NCI-H510A treated with DMSO at 0.1 percent for 48 hours (cell line): ENCODE measurements around the gene C6orf136.
A peak's percentile ranks its signal among the peaks of the same experiment; 100 is the strongest.
"Not testable (repeated sequence)": the region's sequence is repeated elsewhere in the genome, so short reads cannot be mapped to it uniquely, and the experiment has no call there.

Experiments
- DNase-seq: peaks from one replicate; lab custom pipeline; 2025; lab: John Stamatoyannopoulos, UW

C6orf136 gene

DNA sequence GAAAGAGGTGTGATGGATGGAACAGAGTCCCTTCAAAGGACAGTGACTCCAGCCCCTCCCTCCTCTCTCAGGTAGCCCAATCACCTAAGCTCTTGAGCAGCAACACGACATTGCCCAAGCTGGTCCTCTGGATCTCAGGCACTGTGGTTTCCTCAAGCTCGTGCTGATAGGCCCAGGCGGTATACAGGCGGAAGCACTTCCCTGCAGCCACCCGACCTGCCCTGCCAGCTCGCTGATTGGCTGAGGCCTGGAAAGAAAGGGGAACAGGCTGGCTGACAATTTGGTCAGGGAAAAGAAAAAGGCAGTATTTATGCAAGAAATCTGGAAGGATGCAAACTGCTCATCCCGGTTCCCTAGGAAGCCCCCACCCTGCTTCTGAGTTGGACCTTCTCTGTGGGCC is 9.6 kb downstream of the C6orf136 start:
- DNase-seq: no peak

DNA sequence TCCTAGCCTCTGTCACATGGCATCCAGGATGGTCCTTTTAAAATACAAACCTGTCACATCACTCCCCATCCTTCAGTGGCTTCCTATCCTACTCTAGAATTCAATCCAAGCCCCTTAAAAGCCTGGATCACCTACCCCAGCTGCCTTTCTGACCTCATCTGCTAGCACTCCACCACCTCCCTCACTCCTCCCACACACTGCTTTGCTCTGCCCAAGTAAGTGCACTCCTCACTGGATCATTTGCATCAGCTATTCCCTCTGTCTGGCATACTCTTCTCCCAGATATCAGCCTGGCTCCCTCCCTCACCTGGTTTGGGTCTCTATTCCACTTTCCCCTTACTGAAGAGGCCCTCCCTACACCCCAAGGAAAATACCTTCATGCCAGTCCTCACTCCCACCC is 10.5 kb downstream of the C6orf136 start:
- DNase-seq: no peak

DNA sequence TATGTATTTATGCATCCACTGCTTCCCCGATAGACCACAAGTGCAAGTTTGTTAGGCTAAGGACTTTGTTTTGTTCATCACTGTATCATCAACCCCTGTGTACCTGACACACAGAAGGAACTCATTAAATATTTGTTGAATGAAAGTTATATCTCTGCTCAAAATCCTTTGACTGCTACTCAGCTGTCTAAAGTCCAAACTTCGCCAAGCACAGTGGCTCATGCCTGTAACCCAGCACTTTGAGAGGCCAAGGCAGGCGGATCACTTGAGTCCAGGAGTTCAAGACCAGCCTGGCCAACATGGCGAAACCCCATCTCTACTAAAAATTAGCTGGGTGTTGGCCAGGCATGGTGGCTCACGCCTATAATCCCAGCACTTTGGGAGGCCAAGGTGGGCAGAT is 11.0 kb downstream of the C6orf136 start:
- not testable (repeated sequence) for DNase-seq

DNA sequence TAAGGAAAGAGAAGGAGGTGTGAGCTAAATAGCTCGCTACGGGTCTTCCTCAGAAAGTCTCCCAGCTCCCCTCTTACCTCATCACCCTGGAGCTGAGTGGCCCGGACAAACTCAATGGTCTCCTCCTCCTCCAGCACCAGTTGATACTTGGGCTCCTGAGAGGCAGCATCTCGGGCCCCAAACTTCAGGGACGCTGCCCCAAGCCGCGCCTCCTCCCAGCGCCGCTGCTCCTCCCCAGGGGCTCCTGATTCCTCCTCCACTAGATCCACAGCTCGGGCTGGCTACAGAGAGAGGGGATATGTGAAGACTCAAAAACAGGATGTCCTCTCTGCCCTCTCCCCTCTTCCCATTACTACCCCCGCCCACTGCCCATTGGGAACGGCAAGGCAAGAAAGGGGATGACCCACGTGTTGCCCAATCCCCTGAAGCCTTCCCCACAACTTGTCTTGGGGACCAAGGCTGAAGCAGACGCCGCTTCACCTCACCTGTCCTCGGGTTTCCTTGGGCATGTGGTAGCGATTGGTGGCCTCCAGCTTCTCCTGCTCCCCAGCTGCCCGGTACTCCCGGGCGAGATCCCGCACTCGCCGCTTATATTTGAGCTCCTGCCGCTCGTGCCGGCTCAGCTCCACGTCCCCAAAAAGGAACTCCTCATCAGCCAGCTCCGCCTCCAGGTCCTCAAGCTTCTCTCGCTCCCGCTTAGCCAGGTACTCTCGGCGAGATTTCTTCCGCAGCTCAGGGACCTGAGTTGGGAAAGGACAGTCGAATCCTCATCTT is 18.2 kb downstream of the C6orf136 start:
- DNase-seq: no peak

DNA sequence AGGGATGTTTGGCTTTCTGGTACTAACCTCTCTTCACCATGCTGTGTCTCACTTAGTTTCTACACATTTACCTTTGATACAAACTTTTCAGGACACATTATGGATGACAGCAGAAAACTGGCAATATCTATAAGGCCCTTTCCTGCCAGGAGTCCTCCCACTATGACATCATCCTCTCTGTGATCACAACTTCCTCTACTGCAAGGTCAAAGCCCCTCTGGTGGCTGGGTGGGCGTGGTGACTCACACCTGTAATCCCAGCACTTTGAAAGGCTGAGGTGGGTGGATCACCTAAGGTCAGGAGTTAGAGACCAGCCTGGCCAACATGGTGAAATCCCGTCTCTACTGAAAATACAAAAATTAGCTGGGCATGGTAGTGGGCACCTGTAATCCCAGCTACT is 19.4 kb downstream of the C6orf136 start:
- DNase-seq: not testable (repeated sequence)

DNA sequence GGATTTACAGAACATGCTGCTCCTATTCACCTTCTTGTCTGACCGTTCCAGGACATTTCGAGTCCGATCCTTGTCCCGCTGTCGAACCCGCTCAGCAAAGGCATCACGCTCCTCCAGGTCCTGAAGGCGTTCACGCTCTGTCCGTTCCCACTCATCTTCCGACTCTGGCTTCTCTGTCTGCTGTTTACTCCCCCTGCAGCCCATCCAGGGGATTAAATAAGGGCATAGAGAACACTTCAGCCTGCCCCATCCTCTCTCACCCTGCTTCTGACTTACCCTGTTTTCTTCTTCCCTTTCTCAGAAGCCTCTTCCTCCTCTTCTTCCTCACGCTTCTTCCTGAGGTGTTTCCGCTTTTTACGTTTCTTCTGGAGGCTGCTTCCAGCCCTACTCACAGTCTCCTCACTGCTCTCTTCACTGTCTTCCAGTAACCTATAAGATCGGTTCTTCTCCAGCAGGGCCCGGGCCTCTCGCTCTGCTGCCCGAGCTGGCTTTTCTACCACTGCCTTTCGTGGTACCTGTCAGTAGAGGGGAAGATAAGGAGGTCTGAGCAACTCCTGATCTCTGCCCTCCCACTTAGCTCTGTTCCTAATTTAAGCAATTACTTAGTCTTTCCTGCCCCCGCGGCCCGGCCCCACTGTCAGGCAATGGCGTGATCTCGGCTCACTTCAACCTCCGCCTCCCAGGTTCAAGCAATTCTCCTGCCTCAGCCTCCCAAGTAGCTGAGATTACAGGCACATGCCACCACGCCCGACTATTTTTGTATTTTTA is 24.0 kb downstream of the C6orf136 start:
- DNase-seq: no peak

DNA sequence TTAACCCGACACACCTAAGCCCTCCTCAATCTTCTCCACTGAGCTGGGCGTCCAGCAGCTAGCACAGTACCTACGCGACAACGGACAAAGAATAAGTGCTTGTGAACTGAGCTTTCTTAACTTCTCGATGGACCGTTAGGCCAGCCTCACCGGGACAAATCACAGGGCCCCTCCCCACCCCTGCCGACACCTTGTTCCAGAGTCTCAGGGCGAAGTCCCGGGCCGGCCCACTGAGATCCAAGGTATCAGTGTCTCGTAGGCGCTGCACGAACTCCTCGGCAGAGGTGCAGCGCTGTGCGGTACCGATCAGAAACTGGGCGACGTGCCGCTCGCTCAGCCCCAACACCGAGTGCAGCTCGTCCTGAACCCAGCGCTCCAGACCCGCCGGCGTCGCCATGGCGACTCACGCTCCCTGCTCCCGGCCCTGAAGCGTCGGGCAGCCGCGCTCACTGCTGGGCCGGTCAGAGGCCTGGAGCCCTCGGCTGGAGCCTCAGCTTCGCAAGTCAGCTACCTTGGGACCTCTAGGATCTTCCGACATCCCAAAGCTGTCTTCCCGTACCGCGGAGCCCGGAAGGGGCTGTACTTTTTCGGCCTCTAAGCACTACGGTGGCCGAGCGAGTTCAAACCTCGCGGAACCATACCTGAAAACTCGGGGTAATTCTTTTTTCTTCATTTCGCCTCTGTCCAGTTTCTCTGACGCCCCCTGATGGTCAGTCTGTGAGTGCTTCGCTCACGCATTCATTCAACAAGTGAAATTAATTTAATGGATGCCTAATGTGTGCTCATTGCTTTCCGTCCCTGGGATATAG is 25.7 kb downstream of the C6orf136 start, which contains the start of gene DHX16:
DHX16 (minus strand) TSS at position 562 of the 809 bp plus-strand sequence; CDS start at position 397, 165 bp downstream.
- peak; percentile 97 for DNase-seq

DNA sequence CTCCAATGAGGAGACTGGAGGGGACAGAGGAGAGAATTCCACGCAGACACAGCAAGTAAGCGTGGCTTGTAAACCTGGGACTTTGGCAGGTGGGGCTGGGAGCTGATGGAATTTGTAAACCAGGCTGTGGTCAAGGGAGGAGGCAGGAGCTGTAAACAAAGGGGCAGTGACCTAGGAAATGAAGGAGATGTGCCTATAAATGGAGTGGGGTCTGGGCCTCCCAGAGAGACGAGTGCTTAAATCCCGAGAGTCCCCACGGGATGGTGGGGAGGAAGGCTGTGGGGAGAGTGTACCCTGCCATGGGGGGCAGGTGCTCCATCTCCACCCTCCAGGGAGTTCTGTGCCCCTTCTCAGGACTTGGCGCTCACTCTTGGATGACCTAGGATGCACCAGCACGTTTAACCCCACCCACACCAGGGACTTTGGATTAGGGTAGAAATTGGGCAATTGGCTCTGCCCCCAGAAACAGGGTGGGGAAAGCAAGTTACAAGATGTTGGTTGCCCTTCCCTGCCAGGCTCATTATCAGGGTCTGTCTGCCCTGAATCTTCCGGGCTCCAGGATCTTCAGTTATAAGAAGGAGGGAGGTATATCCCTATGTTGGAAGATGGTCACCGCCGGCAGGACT is 29.8 kb downstream of the C6orf136 start:
- DNase-seq: no peak

DNA sequence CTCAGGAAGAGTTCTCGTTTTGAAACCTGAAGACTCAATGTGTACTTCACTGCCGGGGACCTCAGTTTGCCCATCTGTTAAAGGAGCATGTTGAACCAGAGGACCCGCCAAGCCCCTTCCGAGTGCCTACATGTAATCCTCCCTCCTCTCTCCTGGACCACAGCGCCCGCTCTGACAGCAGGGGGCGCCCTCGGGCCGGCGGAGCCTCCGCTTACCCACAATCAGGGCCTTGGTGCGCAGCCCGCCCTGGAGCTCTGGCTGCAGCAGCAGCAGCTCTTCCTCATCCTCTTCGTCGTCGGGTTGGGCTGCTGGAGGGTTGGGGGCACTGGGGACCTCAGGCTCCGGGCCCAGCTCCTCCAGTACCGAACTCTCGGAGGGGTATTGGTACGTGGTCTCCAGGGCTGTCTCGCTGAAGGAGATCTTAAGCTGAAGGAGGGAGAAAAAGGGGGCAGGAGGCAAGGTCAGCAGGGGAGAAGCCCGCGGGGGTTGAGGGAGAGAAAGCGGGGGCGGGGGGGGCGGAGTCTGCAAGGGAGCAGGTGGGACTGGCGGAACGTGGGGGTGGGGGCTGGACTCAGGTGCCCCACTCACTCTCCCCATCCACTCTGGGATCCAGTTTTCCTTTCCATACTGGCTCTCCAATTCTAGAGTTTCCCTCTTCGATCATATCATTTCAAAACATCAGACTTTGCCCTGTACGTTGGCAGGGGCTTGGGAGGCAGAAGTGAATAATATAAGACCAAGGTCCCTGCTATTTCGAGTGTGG is 32.2 kb downstream of the C6orf136 start:
- DNase-seq: peak; percentile 41

DNA sequence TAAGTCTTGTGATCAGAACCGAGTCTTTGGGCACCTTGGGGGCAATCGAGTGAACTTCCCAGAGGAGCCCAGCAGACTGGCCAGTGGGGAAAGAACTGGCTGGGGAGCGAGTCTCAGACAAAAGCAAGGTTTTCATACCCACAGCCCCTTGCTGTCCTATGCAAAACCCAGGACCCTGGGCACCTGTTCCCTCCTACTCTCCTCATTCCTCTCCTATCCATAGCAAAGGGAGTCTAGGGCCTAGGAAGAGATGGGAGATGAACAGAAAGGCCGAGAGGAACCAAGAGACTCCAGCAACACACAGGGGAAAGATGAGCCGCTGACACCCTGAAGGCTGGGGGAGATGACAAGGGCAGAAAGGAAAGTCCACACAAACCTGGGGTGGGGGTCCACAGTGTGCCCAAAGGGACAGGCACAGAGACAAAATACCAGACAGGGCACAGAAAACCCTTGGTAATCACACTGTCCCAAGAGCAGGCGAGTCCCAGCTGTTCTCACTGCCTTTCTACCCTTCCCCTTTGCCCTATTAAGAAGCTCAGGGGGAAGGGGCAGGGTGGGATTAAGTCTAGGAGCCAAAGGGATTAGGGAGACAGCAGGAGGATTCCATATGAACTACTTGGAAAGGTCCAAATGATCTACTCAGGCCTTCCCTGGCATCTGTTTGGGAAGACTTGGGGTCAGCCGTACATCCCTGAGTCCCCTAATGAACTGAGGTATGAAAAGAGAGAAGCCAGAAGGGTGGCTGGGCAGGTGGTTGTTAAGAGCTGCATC is 33.0 kb downstream of the C6orf136 start:
- DNase-seq: no peak

DNA sequence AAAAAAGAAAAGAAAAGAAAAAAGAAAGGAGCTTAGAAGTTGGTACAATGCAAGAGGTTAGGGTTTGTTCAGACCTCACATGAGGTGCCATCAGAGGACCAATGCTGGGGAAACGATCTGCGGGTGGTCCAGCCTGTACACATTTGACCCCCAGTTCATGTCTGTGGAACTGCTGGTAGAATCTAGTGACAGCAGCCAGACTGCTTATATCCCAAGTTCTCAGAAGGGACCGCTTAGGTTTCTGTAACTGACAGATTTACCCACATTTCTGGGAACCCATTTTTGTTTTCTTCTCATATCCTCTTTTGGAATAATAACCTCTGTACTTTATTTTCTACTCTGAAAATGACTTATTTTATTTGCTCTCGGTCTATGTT is 34.8 kb downstream of the C6orf136 start:
- DNase-seq: no peak

DNA sequence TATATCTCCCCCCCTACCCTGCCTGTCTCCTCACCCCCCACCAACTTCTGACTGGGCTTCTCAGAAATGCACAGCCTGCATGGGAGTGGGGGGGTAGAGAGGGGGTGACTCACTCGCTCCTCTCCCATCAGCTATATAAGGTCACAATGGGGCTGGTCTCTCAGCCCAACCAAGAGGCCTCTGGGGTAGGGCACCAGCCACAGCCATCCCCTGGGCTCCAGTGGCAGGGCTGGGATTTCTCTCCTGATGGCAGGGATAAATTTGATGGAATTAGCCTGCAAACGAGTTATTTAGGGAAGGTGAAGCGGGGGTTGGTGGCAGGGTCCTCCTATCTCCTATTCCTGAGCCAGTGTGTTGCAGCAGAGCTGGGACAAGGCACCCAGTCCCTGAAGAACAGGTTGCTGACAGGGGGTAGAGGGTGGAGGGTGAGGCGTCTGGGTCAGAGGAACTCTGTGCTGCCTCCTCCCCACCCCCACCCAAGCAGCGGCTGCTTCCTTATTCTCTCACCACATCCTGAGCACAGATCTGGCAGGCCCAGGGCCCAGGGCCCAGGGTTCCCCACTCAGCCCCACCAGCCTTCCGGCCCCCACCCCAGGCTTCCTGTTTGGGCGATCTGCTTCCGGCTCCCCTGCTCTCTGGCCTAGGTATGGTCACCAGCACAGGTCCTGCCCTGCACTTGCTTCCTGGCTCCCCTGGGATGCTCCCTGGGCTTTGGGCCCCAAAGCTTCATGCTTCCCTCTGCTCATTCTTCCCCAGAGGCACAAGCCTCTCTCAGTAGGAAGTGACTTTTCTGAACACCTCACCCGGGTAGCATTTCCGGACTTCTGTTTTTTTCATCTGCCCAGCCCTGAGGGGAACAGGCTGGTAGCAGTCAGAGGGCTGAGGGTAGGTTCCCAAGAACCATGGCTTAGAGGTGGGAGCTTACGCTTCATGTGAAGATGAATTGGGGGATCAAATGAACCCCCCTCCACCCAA is 35.5 kb downstream of the C6orf136 start:
- DNase-seq: no peak

DNA sequence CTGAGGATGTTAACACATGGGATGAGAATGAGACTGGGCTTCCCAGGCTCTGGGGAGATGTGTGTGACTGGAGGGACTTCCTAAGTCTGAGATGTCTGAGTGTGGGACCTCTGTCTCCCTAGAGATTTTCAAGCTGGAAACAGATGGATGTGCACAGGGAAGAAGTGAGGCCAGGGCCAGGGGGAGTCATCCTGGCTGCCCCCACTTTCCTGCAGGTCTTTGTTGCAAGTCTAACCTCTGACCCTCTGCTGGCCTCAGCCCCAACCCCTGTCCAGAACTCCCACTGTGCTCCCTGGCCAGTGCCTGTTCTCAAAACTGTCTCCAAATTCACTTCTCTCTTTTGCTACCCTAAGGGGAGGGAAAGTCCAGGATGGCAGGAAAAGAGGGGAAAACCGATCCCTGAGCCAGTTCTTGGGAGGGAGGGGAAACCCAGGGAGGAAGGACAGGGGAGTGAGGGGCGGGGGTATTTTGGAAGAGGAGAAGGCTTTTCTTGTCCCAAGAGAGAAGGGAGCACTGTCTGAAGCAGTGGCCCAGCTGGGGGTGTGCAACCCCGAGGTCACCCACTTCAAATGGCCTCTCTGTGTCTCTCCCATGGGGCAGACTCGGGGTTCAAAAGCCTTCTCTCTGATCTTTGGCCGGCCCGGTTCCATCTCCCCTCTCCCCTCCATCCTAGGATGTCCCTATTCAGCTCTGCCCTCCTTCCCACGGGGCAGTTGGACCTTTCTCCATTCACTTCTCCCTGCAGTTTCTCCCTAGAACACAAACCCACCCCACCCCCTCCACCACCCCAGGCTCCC is 36.4 kb downstream of the C6orf136 start:
- no peak for DNase-seq

DNA sequence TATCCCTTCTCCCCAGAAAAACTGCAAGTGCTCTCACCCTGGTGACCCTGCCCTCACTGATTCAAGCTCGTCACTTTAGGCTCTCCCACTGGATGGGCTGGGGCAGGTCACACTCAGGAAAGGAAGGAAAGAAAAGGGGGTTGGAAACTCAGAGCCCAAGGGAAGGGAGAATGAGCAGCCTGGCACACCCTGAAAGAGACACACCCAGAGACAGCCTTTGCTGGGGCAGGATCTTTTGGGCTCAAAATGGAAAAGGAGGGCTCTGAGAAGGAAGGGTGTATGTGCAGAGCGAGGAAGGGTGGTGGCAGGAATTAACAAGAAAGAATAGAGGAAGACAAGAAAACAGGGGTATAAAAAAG is 37.0 kb downstream of the C6orf136 start:
- no peak for DNase-seq

DNA sequence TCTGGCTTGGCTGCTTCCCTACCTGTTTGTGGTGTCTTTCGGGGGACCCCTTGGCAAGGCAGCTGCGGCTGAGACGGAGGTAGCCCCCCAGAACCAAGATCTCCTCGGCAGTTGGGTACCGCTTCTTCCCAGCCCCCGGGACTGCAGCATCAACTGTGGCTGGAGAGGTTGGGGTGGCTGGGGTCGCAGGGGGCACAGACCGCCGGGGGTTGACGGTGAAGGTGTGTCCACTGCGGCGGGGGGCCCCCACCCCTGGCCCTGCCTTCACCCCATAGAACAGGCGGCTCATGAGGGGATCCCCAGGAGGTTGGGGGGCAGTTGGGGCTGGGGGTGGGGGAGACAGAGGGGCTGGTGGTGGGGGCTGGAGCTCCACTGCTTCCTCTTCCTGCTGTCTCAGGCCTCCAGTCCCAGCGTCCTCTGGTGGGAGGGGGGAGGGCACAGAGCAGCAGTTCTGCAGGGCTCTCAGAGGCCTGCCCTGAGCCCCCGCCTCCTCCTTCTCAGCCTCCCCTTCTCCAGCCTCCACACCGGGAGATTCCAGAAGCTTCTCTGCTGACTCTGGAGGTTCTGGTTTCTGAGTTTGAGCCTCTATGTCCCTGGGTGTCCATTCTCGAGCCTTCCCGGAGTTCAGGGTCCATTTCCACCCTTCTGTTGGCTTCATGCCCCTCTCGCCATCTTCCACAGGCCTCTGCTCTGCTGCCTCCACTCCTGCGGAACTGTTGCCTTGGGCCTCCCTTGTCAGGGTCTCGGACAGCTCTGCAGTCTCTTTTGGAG is 37.6 kb downstream of the C6orf136 start:
- DNase-seq: no peak

DNA sequence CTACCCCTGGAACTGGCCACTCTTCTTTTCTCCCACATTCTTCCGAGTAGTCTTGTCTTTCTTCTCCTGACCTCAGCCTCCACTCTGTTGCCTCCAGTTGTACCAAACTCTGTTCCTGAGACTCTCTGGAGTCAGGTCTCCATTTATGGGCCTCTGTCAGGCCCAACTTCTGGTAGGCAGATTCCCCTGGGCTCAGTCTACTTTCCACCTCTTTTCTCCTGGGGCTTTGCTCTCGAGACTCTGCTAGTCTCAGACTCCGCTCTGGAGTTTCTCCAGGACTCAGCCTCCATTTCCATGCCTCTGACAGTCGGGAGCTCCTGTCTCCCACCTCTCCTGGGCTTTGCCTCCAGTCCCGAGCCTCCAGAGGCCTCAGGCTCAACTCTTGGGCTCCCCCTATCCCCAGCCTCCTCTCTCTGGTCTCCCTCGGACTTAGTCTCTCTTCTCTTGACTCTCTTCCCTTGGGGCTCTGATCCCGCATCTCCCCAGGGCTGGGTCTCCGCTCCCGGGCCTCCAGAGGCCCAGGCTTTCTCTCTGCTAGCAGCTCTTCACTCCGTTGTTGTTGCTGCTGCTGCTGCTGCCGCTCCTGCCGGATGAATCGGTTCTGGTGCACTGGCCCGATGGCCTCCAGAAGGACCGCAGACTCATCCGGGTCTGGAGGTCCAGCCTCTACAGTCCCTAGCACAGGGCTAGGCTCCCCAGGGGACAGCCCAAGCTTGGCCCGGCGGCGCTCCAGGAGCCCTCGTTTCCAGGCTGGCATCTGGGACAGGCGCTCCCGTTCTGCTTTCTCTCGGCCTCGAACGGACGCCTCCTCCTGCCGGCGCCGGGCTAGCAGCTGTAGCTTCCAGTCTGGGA is 38.5 kb downstream of the C6orf136 start:
- no peak for DNase-seq
